Aortic smooth muscle cell (primary cell): Measurements from ENCODE around the gene FYCO1. TPM values are rescaled to one million over a fixed set of nuclear protein-coding genes. Genes with fewer than 3 reads are reported as not detected.

ENCODE experiments used
- total RNA-seq: library from RNA; depleted of rRNA; stranded (reverse); fragments of >200 nt; gene quantifications from 2 replicates; pipeline ENCODE4 v1.2.3, GENCODE V29; 2014

Gene FYCO1
- 36.7 and 55.2 TPM in 2 replicates for total RNA-seq

DNA sequence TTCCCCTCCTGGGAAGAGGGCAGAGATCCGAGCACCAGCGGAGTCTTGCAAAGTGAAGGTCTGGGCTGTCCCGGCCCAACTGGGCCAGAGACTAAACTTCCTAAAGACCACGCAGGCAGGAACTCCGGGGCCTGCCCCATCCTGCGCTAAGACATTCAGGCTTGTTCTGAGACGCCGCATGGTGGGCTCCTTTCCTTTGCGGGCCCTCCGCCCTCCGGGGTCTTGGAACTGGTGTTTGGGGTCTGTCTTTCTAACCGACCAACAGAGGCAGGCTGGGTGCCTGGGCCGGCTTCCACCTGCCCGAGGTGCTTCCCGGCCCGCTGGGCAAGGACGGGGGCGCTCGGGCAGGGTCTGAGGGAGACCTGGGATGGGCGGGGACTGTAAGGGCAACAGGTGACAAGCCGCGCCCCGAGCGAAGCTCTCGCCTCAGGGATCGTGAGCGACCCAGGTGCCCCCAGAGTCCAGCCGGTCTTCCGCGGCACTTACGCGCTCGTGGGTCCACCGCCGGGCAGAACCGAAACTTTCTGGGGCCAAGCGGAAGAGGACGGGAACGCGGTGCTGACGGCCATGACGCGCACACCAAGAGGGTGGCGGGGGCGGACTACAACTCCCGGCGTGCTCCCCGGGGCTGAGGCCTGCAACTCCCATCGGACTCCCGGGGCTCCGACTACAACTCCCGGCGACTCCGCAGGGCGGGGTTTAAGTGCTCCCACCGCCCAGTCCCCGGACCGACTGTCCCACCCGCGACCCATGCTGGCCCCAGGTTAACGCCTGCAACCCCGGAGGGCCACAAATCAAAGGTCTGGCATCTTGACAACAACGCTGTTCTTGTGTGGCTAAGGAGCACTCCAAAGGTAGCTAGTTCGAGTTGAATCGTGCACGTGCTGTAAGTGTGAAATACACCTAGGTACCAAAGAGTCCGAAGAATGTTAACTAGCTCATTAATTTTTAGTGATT, at the start of gene FYCO1:
FYCO1 (minus strand) TSS at position 589 of the 957 bp plus-strand sequence. CDS start 10,914 bp downstream, outside the sequence.

DNA sequence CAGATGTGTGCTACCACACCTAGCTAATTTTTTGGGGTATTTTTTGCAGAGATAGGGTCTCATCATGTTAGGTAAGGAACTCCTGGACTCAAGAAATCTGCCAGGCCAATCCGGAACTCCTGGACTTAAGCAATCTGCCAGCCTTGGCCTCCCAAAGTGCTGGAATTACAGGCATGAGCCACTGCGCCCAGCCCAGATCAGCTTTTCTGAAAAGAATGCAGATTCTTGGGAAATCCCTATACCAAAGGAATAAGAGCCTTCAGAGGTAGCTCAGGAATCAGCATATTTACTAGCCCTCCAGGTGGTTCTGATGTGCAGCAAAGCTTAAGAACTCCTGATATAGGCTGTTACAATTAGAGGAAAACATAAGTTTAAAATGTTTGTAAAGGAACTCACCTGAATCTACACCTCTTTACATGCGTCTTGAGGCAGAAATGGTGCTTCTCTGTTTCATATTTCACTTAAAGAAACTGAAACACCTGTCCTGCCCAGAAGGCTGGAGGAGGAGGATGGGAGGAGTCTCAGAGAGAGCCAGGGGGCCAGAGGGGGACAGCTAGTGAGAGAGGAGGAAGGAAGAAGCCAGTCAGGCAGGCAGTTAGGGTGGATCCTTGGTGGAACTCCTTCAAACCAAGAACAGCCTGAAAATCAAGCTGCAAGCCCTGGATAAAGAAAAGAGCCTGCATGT, 31.5 kb upstream of the FYCO1 start, which contains the start of gene XCR1:
XCR1 (minus strand) TSS at position 463 of the 685 bp plus-strand sequence. CDS start 5,536 bp downstream, outside the sequence.

DNA sequence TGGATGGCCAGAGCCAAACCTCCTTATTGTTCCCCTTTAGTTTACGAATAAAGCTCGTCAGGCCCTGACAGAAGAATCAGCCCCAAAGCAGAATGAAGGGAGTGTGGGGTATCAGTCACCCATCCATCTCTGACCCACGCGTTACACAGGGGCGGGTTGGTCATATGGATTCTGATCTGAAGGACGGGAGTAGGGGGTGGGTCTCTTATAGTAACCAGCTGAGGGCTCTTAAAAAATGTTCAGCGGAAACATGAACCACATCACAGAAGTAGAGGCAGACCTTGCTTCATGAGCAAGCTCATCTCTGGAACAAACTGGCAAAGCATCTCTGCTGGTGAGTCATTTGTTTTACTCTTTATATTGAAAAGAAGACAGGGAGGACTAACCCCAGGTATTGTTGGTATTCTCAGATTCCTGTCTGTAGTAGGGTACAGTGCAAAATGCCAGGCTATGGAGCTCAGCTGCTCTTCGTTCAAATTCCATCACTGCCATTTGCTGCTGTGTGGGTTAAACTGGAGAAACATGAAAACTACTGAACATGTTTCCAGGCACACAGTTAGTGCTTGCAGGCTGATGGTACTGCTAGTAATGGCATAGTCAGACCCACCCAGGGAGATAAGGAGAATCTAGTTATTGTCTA, 52.3 kb downstream of the FYCO1 start, which contains the start of gene CXCR6:
CXCR6 (plus strand) TSS at position 258 of the 640 bp plus-strand sequence. CDS start 3,018 bp downstream, outside the sequence.

DNA sequence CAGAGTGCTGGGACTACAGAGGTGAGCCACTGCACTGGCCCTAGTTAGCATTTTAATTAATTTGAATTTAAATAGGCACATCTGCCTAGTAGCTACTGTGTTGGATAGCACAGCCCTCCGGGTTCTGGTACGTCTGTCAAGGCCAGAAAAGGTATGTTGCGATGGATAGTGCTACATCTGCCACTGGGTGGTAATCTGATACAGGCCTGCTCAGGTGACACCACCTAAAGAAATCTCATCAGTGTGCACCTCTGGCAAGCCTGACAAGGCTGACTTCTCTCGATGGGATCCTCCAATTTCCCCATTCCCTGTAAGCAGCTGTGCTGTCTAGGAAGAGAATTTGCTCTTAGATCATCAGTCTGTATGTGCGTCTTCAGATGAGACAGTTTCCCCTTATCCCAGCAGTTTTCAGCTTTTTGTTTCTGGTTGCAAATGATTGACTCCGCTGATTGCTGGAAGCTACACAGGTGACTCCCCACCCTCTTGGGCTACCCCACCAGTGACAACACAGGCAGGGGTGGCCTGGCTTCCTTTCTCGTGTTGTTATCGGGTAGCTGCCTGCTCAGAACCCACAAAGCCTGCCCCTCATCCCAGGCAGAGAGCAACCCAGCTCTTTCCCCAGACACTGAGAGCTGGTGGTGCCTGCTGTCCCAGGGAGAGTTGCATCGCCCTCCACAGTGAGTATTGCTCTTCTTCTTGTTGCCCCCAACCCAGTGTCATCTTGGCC, 109.5 kb downstream of the FYCO1 start, which contains the start of gene CCR9:
CCR9 (plus strand) TSS at position 565 of the 727 bp plus-strand sequence. CDS start 8,391 bp downstream, outside the sequence.

Other genes with a start within 250 kb of the FYCO1 start
- not detected in 2 replicates for gene SLC6A20, start 199.3 kb downstream of the FYCO1 start, total RNA-seq
- 12.3 and 15.2 TPM in 2 replicates for gene LZTFL1, start 153.7 kb downstream of the FYCO1 start, total RNA-seq
- not detected in 2 replicates for gene CCR9, start 109.3 kb downstream of the FYCO1 start, total RNA-seq
- not detected in 2 replicates for gene CXCR6, start 52.4 kb downstream of the FYCO1 start, total RNA-seq
- gene XCR1, start 31.7 kb upstream of the FYCO1 start, total RNA-seq: not detected in 2 replicates
- gene CCR1, start 212.5 kb upstream of the FYCO1 start, total RNA-seq: under 0.01 and 0.13 TPM in 2 replicates
- gene CCR3, start 246.6 kb upstream of the FYCO1 start, total RNA-seq: not detected in 2 replicates